GM18499 (cell line): ENCODE measurements around the gene CARNS1.

Source experiments
- ATAC-seq: cut with Tn5 transposase; IDR thresholded peaks from one replicate; pipeline ENCODE4 v1.9.1; 2021; ENCODE audit warnings: moderate number of reproducible peaks; ENCODE audit not compliant: insufficient read depth, unreplicated experiment

The CARNS1 gene

DNA sequence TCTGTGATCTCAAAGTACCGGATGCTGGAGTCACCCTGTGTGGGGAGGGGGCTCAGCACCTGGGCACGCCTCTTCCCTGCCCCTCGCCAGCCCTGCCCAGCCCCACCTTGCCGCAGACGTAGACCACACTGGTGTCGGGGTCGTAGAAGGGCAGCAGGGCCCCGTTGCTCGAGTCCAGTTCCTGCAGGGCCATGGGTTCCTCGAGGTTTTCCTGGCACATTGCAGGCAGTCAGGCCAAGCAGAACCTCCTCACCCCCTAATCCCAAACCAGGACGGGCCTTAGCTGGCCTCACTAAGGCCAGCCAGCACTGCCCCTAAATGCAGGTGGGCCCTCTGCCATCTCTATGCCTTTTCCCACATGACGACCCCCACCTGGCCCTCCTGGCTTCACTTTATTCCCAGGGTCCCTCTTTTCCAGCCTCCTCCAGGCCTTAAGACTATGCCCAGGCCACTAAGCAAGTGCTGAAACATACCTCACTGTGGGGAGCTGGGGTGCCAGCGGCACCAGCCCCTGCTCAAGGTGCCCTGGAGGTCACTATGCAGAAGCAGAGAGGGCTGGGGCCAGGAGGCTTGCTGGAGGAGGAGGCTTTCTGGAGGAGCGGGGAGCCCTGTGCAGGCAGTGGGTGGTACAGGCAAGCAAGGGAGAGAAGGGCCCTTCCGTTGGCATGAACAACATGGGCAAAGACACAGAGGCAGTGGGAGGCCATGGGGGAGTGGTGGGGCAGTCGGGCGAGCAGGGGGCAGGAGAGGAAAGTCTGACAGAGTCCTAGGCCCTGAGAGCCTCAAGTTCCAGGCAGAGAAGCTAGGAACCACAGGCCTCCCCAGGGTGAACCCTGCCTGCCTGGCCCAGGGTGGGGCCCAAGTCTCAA lies 25.0 kb downstream of the CARNS1 start:
- no peak for ATAC-seq

DNA sequence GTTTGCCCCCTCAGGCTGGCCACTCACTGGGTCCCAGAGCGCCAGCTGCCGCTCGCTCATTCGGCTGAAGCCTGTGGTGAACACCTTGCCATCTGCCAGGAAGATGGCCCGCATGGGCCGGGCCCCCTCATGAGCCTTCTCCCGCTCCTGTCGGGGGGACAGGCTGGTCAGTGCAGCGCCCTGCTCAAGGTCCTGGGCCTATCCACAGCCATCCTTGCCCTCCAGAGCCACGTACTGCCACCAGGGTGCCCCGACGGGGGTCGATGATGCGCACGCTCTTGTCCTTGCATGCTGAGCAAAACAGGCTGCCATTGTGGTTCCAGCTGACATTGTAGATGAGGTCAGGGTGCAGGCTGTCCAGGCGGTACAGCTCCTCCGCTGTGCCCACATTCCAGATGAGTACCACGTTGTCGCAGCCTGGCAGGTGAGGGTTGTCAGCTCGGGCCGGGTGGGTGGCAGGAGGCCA lies 25.7 kb downstream of the CARNS1 start:
- ATAC-seq, result no peak

DNA sequence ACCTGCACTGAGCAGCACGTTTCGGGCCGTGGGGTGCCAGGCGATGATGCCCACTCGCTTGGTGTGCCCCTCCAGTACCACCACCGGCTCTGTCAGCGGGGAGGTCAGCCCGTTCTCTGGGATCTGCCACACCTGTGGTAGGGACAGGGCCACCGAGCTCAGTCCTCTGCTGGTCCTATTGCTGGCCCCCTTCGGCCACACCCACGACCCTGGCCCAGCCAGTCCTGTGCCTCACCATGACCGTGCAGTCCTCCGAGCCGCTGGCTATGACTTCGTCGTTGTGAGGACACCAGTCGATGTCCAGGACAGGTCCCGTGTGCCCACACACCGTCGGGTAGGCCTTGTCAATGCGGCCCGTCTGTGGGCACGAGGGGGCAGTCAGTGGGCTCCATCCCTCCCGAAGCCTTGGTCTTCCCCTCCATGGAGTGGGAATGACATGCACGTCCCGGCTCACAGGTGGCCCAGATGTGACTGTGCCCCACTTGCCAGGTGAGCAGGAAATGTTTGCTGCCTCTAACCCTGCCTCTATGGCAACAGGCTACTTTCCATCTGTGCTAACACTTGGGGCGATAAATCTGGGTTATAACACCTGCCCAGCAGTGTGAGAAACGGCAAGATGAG lies 26.4 kb downstream of the CARNS1 start:
- ATAC-seq, result no peak

DNA sequence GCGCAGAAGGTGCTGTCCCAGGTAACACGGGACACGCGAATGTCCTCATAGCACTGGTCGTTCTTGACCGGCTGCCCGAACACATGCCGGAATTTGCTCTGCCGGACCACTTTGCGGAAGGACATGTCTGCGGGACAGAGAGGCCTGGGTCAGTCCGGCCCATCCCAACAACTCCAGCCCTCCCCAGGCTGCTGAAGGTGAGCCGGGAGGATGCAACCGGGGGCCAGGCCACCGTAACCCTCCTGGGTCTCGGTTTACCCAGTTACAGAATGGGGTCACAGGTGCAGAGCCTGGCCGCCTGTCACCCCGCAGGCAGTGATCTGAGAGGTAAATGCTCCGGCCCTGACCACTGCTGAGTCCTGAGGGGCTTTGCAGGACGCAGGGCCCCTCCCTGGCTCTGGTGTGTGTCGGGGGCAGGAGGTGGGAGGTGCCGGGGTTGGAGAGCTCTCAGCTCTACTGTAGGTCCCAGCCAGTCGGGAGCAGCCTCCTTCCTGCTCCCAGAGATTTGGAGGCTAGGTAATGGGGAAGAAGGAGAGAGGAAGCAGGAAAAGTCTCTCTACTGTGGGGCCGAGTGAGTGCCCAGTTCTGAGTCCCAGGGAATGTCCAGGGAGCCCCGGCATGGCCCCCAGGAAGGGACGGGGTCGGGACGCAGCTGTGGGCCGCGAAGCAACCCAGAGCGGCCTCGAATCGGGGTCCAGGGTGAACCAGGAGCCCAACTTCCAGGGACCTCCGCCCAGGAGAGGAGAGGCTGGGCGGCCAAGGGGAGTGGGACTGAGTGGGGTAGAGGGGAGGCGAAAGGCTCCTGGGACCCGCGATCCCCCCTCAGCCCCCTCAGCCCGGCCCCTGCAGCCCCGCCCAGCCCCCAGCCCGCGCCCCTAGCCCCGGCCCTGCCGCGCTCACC lies 27.3 kb downstream of the CARNS1 start:
- no peak for ATAC-seq

DNA sequence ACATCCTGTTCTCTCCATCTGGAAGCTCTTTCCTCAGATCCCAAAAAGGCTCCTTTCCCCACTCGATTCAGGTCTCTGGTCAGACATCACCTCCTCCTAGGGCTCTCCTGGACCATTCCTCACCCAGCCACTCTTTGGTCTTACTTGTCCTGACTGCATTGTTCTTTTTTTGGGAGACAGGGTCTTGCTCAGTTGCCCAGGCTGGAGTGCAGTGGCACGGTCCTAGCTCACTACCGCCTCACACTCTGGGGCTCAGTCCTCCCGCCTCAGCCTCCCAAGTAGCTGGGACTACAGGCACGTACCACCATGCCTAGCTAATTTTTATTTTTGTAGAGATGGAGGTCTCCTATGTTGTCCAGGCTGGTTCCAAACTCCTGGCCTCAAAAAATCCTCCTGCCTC lies 30.0 kb downstream of the CARNS1 start:
- no peak for ATAC-seq

DNA sequence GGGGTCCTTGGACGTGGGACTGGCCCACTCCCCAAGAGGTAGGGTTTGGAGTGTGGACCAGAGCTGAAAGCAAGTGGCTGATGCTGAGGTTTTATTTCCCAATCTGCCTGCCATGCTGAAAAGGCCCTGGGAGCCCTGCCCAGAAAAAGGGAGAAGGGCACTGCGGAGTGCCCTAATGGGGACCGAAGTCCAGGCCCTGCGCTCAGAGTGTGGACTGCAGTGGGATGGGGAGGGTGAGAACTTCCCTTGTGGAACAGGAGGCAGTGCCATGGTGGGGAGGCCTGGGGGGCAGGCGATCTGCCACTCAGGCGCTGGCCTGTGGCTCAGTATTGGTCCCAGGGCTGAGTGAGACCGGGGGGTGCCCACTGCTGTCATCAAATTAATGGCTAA lies 32.7 kb downstream of the CARNS1 start:
- no peak for ATAC-seq

DNA sequence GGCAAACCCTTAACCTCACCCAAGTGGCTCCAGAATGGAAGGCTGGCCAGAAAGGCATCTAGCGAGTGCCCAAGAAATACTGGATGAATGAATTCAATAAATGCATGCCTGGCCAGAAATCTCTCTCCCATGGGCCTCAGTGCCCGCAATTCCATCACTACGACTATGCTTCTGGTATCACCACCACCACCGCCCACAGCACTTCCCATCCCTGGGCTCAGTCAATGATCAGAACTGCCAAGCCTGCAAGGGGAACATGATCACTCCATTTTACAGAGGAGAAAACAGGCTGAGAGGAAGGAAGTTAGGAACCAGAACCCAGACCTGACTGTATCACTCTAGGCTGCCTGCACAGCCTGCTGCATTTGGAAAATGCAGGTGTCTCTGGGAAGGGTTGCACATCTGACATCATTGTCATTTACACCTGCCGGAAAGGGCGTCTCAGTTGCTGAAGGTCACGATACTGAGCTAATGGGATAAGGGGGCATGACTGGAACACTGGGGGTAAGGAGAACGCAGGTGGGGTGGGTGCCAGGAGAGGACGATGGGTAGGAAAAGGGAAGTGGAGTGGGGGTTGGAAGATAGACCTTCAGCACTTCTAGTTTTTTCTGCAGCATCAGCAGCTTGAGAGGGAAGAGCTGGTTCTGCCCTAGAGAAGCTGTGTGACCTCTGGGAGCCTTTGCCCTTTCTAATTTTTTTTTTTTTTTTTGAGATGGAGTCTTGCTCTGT lies 33.8 kb downstream of the CARNS1 start:
- no peak for ATAC-seq

DNA sequence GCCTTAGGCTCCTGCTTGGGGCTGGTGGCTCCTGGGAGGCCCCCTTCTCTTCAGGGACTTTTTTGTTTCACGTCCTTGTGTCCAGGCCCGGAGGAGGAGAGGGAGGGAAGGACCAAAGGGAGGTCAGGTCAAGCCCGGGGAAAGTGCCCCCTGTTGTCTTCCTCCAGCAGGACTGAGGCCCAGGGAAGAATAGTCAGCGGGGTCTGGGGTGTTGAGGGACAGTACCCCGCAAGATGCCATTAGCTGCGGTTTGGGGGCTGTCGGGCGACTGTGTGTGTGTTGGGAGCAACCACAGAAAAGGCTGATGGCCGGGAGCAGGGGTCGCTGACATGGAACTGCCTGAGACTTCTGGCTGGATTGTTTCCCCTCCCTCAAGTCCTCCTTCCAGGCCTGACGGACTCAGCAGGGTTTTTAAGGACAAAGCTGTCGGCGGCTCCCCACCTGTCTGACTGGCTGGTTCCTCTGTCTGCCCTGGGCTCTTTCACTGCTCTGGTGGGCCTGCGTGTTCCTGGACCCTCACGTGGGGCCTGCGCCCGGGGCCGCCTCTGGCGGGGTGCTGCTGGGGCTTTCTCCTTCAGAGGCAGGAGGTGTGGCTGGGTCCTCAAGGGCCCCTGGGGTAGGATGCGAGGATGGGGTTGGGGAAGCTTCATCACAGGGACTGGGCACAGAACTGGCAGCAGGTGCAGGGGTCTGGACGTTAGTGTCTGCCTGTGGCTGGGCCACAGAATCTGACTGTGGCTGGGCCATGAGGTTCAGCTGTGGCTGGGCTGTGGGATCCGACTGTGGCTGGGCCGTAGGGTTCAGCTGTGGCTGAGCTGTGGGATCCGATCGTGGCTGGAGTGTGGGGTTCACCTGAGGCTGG lies 35.5 kb downstream of the CARNS1 start:
- ATAC-seq, result no peak

DNA sequence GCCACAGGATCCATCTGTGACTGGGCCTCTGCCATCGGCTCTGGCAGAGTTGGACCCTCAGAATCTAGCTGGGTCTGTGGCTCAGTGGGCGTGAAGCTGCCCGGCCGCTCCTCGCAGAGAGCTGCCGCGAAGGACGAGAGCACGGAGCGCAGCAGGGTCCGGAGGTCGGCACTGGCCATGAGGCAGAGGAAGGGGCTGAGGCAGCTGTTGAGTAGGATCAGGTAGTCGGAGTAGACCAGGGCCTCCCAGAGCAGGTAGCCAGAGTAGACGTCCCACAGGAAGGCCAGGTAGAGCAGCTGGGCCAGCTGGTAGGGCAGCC lies 36.1 kb downstream of the CARNS1 start:
- ATAC-seq, result no peak

DNA sequence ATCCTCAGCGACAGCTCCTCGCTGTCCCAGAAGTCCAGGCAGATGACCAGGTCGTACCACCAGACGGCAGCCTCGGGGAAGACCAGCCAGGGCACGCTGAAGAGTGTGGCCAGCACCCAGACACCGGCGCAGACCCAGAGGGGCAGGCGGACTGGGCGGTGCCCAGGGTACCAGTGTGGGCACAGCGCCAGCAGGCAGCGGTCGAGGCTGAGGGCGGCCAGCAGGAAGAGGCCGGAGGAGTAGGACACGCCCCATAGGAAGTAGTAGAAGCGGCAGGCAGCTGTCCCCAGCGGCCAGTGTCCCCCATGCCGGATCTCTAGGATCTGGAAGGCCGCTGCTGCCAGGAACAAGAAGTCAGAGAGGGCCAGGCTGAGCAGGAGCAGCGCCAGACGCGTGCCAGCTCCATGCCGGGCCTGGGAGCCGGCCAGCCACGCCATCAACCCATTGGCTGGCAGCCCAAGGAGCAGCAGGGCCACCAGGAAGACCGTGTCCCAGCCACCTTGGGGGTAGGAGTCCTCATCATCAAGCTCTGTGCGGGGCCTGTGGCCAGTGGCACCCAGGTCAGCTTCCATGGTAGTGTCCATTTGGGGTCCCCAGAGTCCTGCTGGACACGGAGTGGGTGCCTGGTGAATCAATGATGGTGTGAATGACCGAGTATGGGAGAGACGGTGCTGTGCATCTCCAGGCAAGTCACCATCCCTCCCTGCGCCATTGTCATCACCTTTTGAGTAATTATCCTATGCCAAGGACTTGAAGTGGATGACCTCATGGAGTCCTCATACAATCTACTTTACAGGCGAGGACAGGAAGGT lies 36.9 kb downstream of the CARNS1 start, which contains the start of gene GPR152:
Gene GPR152, minus strand, starts transcription at position 589 of the 812 bp plus-strand sequence. Its CDS starts 5 bp downstream, at position 584.
- ATAC-seq, result no peak

DNA sequence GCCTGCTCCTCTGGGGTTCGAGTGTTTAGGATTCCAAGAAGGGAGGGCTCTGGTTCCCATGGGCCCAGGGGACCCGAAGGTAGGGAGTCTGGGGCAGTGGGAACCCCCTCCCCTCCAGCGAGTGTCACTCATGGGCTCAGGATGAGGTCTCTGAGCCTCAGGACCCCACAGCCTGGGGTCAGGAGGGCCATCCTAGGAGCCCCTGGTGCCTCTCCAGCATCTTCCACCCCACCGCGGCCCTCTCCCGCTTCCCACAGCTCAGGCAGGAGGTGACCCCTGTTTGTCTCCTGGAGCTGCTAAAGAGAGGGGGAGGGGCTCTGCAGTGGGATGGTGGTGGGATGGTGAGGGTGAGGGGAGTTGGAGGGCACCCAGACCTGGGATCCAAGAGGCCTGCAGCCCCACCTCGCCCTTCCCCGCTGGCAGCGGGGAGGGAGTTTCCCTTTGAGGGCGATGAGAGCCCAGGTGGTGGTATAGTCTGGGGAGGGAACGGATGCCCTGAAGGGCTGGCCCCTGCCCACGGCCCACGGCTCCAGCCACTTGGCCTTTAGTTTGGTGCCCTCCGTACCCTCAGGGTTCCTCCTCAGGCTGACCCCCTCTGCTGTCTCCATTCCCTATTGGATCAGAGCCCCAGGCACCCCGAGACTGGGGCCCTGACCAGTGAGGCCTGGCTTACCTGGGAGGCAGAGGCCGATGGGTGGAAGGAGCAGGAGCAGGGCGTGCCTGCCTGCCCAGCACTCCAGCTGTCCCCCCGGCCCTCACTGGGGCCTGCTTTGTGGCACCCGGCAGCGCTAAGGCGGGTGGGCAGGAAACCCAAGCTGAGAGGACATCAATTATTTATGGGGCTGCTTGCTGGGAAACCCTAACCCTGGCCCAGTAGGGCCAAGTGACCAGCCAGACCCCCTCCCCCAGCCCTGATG lies 38.6 kb downstream of the CARNS1 start:
- ATAC-seq, result no peak

DNA sequence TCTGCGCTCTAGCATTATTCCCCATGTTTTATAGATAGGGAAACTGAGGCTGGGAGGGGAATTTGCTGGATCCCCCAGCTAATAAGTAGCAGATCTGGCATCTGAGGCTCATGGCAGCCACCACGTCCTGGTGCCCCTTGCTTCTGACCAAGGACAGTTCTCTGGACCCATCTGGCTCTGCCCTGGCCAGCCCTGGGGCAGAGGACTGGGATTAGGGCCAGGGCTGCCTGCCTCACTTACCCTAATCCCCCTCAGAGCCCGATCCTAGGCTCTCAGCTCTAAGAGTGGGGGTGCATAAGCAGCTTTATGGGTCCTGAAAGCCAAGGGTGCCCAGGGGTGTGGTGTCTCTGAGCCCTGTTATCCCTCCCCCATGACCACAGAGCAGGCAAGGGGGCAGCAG lies 39.6 kb downstream of the CARNS1 start, which contains the start of gene CABP4:
Gene CABP4, plus strand, starts transcription at position 301 of the 400 bp plus-strand sequence. Its CDS starts 70 bp downstream, at position 371.
- no peak for ATAC-seq

DNA sequence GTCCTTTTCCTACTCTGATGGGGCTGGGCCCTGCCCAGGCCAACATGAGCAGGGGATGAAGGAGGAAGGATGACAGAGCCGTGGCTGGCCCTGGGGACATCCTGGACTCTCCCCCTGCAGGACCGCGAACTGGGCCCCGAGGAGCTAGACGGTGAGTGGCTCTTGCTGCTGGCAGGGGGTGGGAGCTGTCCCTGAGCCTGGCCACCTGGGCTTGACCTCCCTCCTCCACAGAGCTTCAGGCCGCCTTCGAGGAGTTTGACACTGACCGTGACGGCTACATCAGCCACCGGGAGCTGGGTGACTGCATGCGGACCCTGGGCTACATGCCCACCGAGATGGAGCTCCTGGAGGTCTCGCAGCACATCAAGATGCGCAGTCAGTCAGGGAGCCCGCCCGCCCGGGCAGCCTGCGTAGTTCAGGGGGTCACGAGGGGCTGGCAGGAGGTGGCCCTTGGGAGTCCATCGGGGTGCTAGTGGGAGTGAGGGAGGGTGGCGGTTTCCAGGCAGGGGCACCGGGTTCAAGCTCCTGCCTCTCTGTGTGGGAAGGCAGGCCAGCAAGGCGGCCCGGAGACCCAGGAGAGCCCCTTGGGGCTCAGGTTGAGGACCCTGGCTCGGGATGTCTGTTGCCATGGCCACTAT lies 40.7 kb downstream of the CARNS1 start:
- ATAC-seq, result no peak

DNA sequence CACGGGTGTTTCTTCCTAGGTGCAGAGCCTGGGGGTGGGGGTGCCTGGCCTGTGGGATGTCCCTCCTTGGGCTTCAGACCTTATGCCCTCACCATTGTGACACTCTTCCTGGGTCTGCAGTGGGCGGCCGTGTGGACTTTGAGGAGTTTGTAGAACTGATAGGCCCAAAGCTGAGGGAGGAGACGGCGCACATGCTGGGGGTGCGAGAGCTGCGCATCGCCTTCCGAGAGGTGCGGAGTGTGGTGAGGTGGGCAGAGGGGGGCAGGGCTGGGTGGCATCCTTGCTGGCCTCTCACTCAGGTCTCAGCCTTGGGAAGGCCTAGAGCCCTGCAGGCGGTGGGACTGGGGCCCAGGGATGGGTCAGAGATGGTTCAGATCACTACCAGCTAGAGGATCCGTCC lies 42.0 kb downstream of the CARNS1 start:
- no peak for ATAC-seq

DNA sequence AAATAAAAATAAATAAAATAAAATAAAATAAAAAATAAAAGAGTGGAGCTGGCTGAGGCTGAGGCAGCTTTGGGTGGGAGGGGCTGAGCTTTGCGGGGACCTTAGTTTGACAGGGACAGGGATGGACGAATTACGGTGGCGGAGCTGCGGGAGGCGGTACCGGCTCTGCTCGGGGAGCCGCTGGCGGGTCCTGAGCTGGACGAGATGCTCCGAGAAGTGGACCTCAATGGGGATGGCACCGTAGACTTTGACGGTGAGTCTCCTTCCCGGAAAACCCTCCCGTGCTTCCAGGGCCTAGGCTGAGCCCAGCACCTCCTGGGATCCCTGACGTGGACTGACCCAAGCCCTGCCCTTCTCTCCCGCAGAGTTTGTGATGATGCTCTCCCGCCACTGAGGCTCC lies 42.8 kb downstream of the CARNS1 start:
- no peak for ATAC-seq

DNA sequence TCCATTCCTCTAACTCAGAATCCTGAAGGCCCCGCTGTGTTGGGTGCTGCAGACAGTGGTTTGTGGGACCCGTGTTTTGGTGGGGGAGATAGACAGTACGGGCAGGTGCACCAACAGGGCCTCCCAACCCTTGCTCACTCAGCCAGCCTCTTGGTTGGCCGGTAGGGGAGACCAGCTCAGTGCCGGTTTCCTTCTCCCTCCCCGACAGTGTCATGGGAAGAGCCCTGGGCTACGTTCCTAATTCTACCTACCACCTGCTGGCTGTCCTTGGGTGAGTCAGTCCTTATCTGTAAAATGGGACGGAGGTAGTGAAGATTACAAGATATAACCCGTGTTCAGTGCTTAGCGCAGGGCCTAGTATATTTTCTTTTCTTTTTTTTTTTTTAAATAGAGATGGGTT lies 47.7 kb downstream of the CARNS1 start:
- no peak for ATAC-seq
